Measurements from ENCODE around the gene LCP2.

DNA sequence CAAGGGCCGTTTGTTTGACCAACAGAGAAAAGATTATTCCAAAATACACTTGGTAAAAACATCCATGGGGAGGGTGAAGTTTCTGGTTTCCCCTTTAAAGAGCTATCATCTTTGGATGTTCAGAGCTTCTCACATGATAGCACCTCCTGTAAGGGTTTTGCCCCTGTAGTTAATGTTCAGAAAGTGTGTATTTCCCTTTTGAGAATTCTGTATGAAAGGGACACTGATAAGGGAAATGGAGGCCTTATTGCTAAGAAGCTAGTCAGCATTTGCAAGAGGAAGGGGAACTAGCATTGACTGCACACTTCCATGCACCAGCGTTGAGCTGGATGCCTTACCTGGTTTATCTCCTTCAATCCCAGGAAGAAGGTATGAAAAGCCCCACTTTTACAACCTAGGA, 96.3 kb downstream of the LCP2 start:
- no peak for TF ChIP-seq EZH2phosphoT487 (IDR thresholded peaks at IDR 0.05; ENCODE audit: low read depth, severe bottlenecking, unreplicated experiment)
- TF ChIP-seq, protein P1, sequence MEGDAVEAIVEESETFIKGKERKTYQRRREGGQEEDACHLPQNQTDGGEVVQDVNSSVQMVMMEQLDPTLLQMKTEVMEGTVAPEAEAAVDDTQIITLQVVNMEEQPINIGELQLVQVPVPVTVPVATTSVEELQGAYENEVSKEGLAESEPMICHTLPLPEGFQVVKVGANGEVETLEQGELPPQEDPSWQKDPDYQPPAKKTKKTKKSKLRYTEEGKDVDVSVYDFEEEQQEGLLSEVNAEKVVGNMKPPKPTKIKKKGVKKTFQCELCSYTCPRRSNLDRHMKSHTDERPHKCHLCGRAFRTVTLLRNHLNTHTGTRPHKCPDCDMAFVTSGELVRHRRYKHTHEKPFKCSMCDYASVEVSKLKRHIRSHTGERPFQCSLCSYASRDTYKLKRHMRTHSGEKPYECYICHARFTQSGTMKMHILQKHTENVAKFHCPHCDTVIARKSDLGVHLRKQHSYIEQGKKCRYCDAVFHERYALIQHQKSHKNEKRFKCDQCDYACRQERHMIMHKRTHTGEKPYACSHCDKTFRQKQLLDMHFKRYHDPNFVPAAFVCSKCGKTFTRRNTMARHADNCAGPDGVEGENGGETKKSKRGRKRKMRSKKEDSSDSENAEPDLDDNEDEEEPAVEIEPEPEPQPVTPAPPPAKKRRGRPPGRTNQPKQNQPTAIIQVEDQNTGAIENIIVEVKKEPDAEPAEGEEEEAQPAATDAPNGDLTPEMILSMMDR (IDR thresholded peaks at IDR 0.05; ENCODE audit: poor library complexity) = no peak
- no peak for TF ChIP-seq EZH2 (IDR thresholded peaks at IDR 0.05; ENCODE audit: borderline replicate concordance)

All from hepatocyte (in vitro differentiated cells).